MM.1S (cell line): ENCODE measurements around the gene PRKRA.

ENCODE experiments used
- EZH2 ChIP-seq: fragments of 300-600 bp; sonication (generic); optimal IDR thresholded peaks from 2 replicates; pipeline ENCODE3; 2017; ENCODE audit warnings: low read depth, mild to moderate bottlenecking, antibody characterized with exemption, low read length, mixed read lengths
- EZH2phosphoT487 ChIP-seq: fragments of 300-600 bp; sonication (generic); IDR thresholded peaks from 2 replicates; pipeline ENCODE4 v1.6.1; 2018; ENCODE audit warnings: antibody characterized with exemption, low read length
- TF ChIP-seq, protein P1 (sequence below): fragments of 300-600 bp; sonication (generic); IDR thresholded peaks from 2 replicates; pipeline ENCODE4 v1.5.1; 2016; ENCODE audit warnings: antibody characterized with exemption, low read length, mixed read lengths

DNA sequence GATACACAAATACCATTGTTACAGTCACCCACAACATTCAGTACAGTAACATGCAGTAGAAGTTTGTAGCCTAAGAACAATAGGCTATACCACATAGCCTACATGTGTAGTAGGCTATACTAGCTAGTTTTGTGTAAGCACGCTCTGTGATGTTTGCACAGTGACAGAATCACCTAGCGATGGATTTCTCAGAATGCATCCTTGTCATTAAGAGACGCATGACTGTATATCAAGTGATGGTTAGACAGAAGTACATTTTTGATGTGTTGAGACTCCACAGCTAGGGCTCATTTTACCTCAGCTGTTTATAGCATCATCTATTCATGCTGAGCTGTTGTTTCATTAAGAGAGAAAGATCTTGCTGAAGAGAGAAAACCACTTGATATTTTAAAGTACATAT, 48.7 kb upstream of the PRKRA start:
- TF ChIP-seq, protein P1, sequence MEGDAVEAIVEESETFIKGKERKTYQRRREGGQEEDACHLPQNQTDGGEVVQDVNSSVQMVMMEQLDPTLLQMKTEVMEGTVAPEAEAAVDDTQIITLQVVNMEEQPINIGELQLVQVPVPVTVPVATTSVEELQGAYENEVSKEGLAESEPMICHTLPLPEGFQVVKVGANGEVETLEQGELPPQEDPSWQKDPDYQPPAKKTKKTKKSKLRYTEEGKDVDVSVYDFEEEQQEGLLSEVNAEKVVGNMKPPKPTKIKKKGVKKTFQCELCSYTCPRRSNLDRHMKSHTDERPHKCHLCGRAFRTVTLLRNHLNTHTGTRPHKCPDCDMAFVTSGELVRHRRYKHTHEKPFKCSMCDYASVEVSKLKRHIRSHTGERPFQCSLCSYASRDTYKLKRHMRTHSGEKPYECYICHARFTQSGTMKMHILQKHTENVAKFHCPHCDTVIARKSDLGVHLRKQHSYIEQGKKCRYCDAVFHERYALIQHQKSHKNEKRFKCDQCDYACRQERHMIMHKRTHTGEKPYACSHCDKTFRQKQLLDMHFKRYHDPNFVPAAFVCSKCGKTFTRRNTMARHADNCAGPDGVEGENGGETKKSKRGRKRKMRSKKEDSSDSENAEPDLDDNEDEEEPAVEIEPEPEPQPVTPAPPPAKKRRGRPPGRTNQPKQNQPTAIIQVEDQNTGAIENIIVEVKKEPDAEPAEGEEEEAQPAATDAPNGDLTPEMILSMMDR: no peak
- TF ChIP-seq EZH2phosphoT487 (no peak), EZH2 (no peak)
